Measurements from ENCODE around the gene ZNF280B. TPM values are rescaled to one million over a fixed set of nuclear protein-coding genes. Genes with fewer than 3 reads are reported as not detected.
A peak's percentile ranks its signal among the peaks of the same experiment; 100 is the strongest.

ZNF280B gene
- total and polyA plus RNA-seq, 9 of the 15 experiments (the other 6 are each of a cell fraction or from before 2014, with no cell fraction given), result 7.7 to 29.9 (median 20.0) TPM

GRCh38 chr22:22486132-22486899 lies 22.2 kb downstream of the ZNF280B start (continued):
- TF ChIP-seq ZC3H4 (CRISPR knock-in tag; IDR thresholded peaks at IDR 0.05; ENCODE audit: borderline replicate concordance) (peak; percentile 72; the same call in 1 of the 2 replicates), ESRRB (CRISPR knock-in tag; IDR thresholded peaks at IDR 0.05; ENCODE audit: borderline replicate concordance) (no peak), HNRNPK (IDR thresholded peaks at IDR 0.05; ENCODE audit: low read depth, low read length, poor library complexity, severe bottlenecking) (no peak), DIDO1 (tag; IDR thresholded peaks at IDR 0.05; ENCODE audit: low read depth) (no peak), HOXB6 (CRISPR knock-in tag; IDR thresholded peaks at IDR 0.05; ENCODE audit: borderline replicate concordance) (0 out of 2 replicates have a peak, but pooled peaks have one; percentile 60), STAT6 (CRISPR knock-in tag; IDR thresholded peaks at IDR 0.05) (0 out of 2 replicates have a peak, but pooled peaks have one; percentile 51), ZNF324 (CRISPR knock-in tag; IDR thresholded peaks at IDR 0.05) (no peak), MAFG (tag; conservative IDR thresholded peaks at IDR 0.05) (no peak), CBX3 (IDR thresholded peaks at IDR 0.05; ENCODE audit: borderline replicate concordance in 1 of 2, low read length in 2 of 2) (no peak), MEIS2 (IDR thresholded peaks at IDR 0.05; ENCODE audit: partially characterized antibody) (no peak), MYBL2 (IDR thresholded peaks at IDR 0.05; ENCODE audit: low read depth) (no peak), MYBL2 (CRISPR knock-in tag; IDR thresholded peaks at IDR 0.05; ENCODE audit: borderline replicate concordance) (0 out of 2 replicates have a peak, but pooled peaks have one; percentile 25), RUNX1 (IDR thresholded peaks at IDR 0.05; ENCODE audit: low read depth) (no peak), SP1 (CRISPR knock-in tag; IDR thresholded peaks at IDR 0.05) (no peak), TGIF2 (CRISPR knock-in tag; IDR thresholded peaks at IDR 0.05) (no peak), CTCF (IDR thresholded peaks at IDR 0.05 in 2 of 3, conservative IDR thresholded peaks at IDR 0.05 in 1 of 3; ENCODE audit: insufficient read depth in 2 of 3, low read depth in 1 of 3, low read length in 3 of 3) (0 out of 6 replicates have a peak, but pooled peaks of 1 of the 3 experiments have one; percentile 3), FOXJ2 (tag; IDR thresholded peaks at IDR 0.05) (no peak), ZNF274 (IDR thresholded peaks at IDR 0.05; ENCODE audit: borderline replicate concordance, low read depth, low read length) (no peak)
- TF ChIP-seq, protein P1, sequence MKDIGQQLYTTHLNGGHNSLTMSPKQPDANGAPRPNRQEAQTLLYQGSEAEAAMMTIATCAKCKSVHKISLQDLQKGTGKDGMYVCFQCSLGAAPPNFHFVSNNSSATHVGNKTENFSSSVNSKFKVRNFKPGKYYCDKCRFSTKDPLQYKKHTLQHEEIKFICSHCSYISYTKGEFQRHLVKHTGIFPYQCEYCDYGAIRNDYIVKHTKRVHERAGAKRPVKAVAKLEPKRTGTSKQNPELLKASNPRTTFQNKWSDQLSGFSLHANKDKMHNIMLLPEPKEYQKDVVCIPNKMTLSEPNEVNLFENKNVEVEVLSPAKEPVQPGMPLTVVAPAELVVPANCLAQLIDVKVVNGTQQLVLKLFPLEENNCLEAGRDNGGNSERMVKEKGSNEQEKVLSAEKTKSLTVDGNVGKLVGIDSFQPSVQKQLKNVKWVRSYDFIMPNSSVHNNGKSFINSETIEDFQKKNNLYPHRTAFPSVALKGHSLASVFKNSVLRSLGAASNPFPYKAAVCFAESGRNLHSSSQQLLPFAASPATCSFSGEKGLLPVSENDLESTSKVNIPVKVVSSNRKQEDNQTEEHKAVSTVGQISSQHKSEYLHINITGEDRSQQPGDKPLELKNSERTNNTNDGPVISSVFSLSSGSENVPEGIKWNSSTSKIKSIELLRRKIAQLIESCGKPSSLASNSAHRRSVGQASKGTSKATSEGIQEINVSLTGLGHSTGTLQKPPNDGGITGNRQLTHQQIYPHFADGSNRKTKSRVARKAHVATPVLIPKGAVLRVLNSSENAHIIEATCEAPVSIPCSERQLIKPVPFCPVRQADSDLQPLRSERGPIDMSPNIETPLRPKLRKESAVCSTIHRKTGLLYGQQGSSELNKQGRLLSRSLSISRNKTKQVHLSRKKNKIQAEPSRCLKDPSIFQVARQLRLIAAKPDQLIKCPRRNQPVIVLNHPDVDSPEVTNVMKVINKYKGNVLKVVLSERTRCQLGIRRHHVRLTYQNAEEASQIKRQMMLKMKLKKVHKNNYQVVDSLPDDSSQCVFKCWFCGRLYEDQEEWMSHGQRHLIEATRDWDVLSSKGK (CRISPR knock-in tag; IDR thresholded peaks at IDR 0.05), result no peak

Data from K562 (cell line).